CD4-positive, alpha-beta T cell treated with Interleukin-4 for 1 hour (primary cell): ENCODE results near the gene HOXC10.

Source experiments
- DNase-seq, 2 donors: peaks; one replicate each; pipeline ENCODE4 v3.0.0-alpha.2; 2020 to 2022

The HOXC10 gene

GRCh38 chr12:54004063-54004840, 19.3 kb downstream of the HOXC10 start:
- DNase-seq: no peak

- no peak for DNase-seq
Measured at GRCh38 chr12:54004841-54005530, 20.0 kb downstream of the HOXC10 start.

- DNase-seq: no peak
Measured at GRCh38 chr12:54005531-54005852, 20.5 kb downstream of the HOXC10 start.

- DNase-seq: peak; percentile 80 to 84
Measured at GRCh38 chr12:54005853-54006558, 21.1 kb downstream of the HOXC10 start.

- no peak for DNase-seq
Measured at GRCh38 chr12:54006559-54007220, 21.7 kb downstream of the HOXC10 start.

GRCh38 chr12:54007538-54008259, 22.8 kb downstream of the HOXC10 start:
- DNase-seq: no peak

GRCh38 chr12:54008260-54008552, 23.3 kb downstream of the HOXC10 start:
- DNase-seq: no peak

GRCh38 chr12:54009171-54010052, 24.5 kb downstream of the HOXC10 start:
- no peak for DNase-seq

- DNase-seq: no peak
Measured at GRCh38 chr12:54010053-54010971, 25.4 kb downstream of the HOXC10 start.

GRCh38 chr12:54010972-54011664, 26.2 kb downstream of the HOXC10 start:
- DNase-seq: no peak

- DNase-seq: no peak
Measured at GRCh38 chr12:54011665-54012532, 27.0 kb downstream of the HOXC10 start.

- DNase-seq: no peak
Measured at GRCh38 chr12:54012631-54013409, 27.9 kb downstream of the HOXC10 start.

GRCh38 chr12:54014377-54015017, 29.6 kb downstream of the HOXC10 start:
- no peak for DNase-seq

GRCh38 chr12:54015018-54015931, 30.3 kb downstream of the HOXC10 start:
- DNase-seq: no peak

GRCh38 chr12:54016051-54016450, 31.1 kb downstream of the HOXC10 start:
- no peak for DNase-seq

- no peak for DNase-seq
Measured at GRCh38 chr12:54016478-54016964, 31.6 kb downstream of the HOXC10 start.
